B cell (primary cell): ENCODE data around the gene BABAM1. TPM values are rescaled to one million over a fixed set of nuclear protein-coding genes. Genes with fewer than 3 reads are reported as not detected.

Experiments used
- ATAC-seq: fragments of 200-7000 bp; cut with Tn5 transposase; one replicate; pipeline ENCODE4 v1.10.0; 2021; ENCODE audit warnings: low read depth, mild to moderate bottlenecking, moderate number of reproducible peaks, moderate library complexity
- CTCF ChIA-PET: fragments of 350-600 bp; sonication (Branson Sonifier 250); formaldehyde crosslinking; loops from one replicate; lab custom pipeline; 2021; ENCODE audit warnings: antibody characterized with exemption, inconsistent platforms; lab: Charles Lee
- POLR2A ChIA-PET: fragments of 350-600 bp; sonication (Branson Sonifier 250); formaldehyde crosslinking; loops from one replicate; lab custom pipeline; 2021; ENCODE audit warnings: antibody characterized with exemption; lab: Charles Lee
- DNase-seq: peaks from one replicate; pipeline ENCODE4 v3.0.0; 2013
- H2AFZ ChIP-seq: 2 replicates; pipeline ENCODE4 v1.6.1; 2012; ENCODE audit warnings: mild to moderate bottlenecking, low read depth, low read length; ENCODE audit not compliant: insufficient read depth, poor library complexity, severe bottlenecking
- H3K27ac ChIP-seq, 2 donors: 1 replicate in 1 of 2; 2 replicates in 1 of 2; pipeline ENCODE4 v1.5.1; 2012 to 2013; ENCODE audit warnings: low read length in 2 of 2, mild to moderate bottlenecking in 2 of 2, moderate library complexity in 1 of 2
- H3K27me3 ChIP-seq, 4 experiments: fragments of 200-600 bp in 1 of 4; sonication (generic) in 1 of 4; replicated peaks in 1 of 4; 1 replicate in 2 of 4; 2 replicates in 2 of 4; pipeline versions ENCODE4 v1.6.1 to v1.7.0; 2013 to 2016; ENCODE audit warnings: low read length in 3 of 4, mild to moderate bottlenecking in 2 of 4, mixed read lengths in 1 of 4, moderate library complexity in 1 of 4; ENCODE audit not compliant: insufficient read depth in 4 of 4, control insufficient read depth in 3 of 4; ENCODE audit errors: control extremely low read depth in 1 of 4
- H3K36me3 ChIP-seq, 2 experiments: replicated peaks in 1 of 2; 1 replicate in 1 of 2; 2 replicates in 1 of 2; pipeline versions ENCODE4 v1.6.1 to v1.7.1; 2013; ENCODE audit warnings: low read length in 1 of 2; ENCODE audit not compliant: insufficient read depth in 2 of 2, control insufficient read depth in 1 of 2; ENCODE audit errors: control extremely low read depth in 1 of 2, extremely low read depth in 1 of 2
- H3K4me1 ChIP-seq, 2 donors: fragments of 200-600 bp in 1 of 2; sonication (generic) in 1 of 2; 1 replicate in 1 of 2; 2 replicates in 1 of 2; pipeline versions ENCODE4 v1.5.1 to v1.6.1; 2013 to 2017; ENCODE audit warnings: low read length in 2 of 2; ENCODE audit not compliant: control insufficient read depth in 2 of 2, insufficient read depth in 2 of 2
- H3K4me2 ChIP-seq: replicated peaks from 2 replicates; pipeline ENCODE3; 2012; ENCODE audit warnings: mild to moderate bottlenecking, low read depth, low read length; ENCODE audit not compliant: poor library complexity, severe bottlenecking
- H3K4me3 ChIP-seq, 5 experiments: fragments of 200-600 bp in 1 of 5; sonication (generic) in 1 of 5; 1 replicate in 3 of 5; 2 replicates in 2 of 5; pipeline versions ENCODE4 v1.5.1 to v1.7.0; 2011 to 2016; ENCODE audit warnings: low read length in 4 of 5, mild to moderate bottlenecking in 4 of 5, low read depth in 2 of 5, control low read depth in 1 of 5, moderate library complexity in 1 of 5; ENCODE audit not compliant: insufficient read depth in 1 of 5; ENCODE audit errors: control extremely low read depth in 1 of 5, extremely low read depth in 1 of 5
- H3K79me2 ChIP-seq: fragments of 200-600 bp; sonication (generic); one replicate; pipeline ENCODE4 v1.6.0; 2016; ENCODE audit warnings: low read length; ENCODE audit not compliant: control insufficient read depth, insufficient read depth
- H3K9ac ChIP-seq: fragments of 200-600 bp; sonication (generic); 2 replicates; pipeline ENCODE4 v1.6.1; 2017; ENCODE audit warnings: mild to moderate bottlenecking, low read length, moderate library complexity
- H3K9me3 ChIP-seq, 3 donors: one replicate each; pipeline versions ENCODE4 v1.6.1 to v1.7.1; 2013; ENCODE audit warnings: low read length in 2 of 3; ENCODE audit not compliant: control insufficient read depth in 2 of 3, insufficient read depth in 1 of 3; ENCODE audit errors: control extremely low read depth in 1 of 3
- H4K20me1 ChIP-seq: 2 replicates; pipeline ENCODE4 v1.6.0; 2012; ENCODE audit warnings: mild to moderate bottlenecking, low read length; ENCODE audit not compliant: insufficient read depth, control insufficient read depth, poor library complexity, severe bottlenecking
- H3K27ac Mint-ChIP-seq: one replicate; pipeline ENCODE4 v1.8.0; 2021; ENCODE audit warnings: mixed read lengths
- H3K27me3 Mint-ChIP-seq: one replicate; pipeline ENCODE4 v1.8.0; 2021; ENCODE audit warnings: mixed read lengths
- H3K4me1 Mint-ChIP-seq: one replicate; pipeline ENCODE4 v1.8.0; 2021; ENCODE audit warnings: mixed read lengths
- H3K4me3 Mint-ChIP-seq: one replicate; pipeline ENCODE4 v1.8.0; 2021; ENCODE audit warnings: mixed read lengths
- H3K9me3 Mint-ChIP-seq: one replicate; pipeline ENCODE4 v1.8.0; 2022; ENCODE audit warnings: mixed read lengths; ENCODE audit not compliant: insufficient read depth
- CTCF ChIP-seq: fragments of 200-600 bp; IDR thresholded peaks from one replicate; pipeline ENCODE4 v1.8.0; 2022; ENCODE audit warnings: antibody characterized with exemption, mild to moderate bottlenecking
- EZH2 ChIP-seq: IDR thresholded peaks from 2 replicates; pipeline ENCODE4 v1.6.1; 2012; ENCODE audit warnings: borderline replicate concordance, low read depth, mild to moderate bottlenecking, moderate library complexity, low read length; ENCODE audit not compliant: insufficient read depth, poor library complexity, severe bottlenecking
- WGBS: methylation state at CpG from one replicate; pipeline ENCODE4 v1.1.5; 2013; ENCODE audit warnings: missing lambda C conversion rate; ENCODE audit not compliant: insufficient coverage; 5-methylcytosine and 5-hydroxymethylcytosine counted together
- intact Hi-C: fragments of 100-400 bp; cut with micrococcal nuclease; formaldehyde crosslinking; loops from one replicate; pipeline ENCODE4 v1.10.0; 2022
- polyA plus RNA-seq: library from polyadenylated mRNA; depleted of rRNA; stranded (reverse); fragments of >200 nt; gene quantifications from 2 replicates; pipeline ENCODE4 v1.2.3, GENCODE V29; 2012
- total RNA-seq, 2 donors: library from RNA; stranded (reverse); fragments of 120-200 nt in 1 of 2; gene quantifications; 1 replicate in 1 of 2; 2 replicates in 1 of 2; pipeline versions ENCODE4 v1.2.3 to v1.2.4, GENCODE V29; 2013 to 2022

The BABAM1 gene
- total and polyA plus RNA-seq, 2 donors (not counting 1 experiment from before 2014, with no cell fraction given) = 105 to 129 TPM

GRCh38 chr19:17289489-17289888 lies 22.2 kb downstream of the BABAM1 start:
- peak; percentile 69 for DNase-seq
- no peak overlapping the region for H3K9ac ChIP-seq
- no peaks in the 10 kb centered on the region for H3K36me3 ChIP-seq
- intact Hi-C loops = loop anchor here (10.0 kb wide), 1 partner anchor 455 kb away; no protein-coding TSS in a partner anchor
- no peaks in the 10 kb centered on the region for H3K79me2 ChIP-seq
- CTCF ChIA-PET = interaction anchor here (1.0 to 2.1 kb wide), 3 partner anchors 16 to 99 kb away, joined by 3 to 9 read pairs (median 3); no protein-coding TSS in a partner anchor
- H3K4me1 ChIP-seq = peaks cover 0 to 10% of the 10 kb centered on the region in 2 donors
- no peak for TF ChIP-seq EZH2
- TF ChIP-seq CTCF = no peak
- Mint-ChIP-seq H3K4me1 (peaks cover 12% of the 10 kb centered on the region), H3K27me3 (no peaks in the 10 kb centered on the region), H3K9me3 (no peaks in the 10 kb centered on the region), H3K27ac (no peak overlapping the region), H3K4me3 (no peak overlapping the region)
- POLR2A ChIA-PET = no interaction called here
- H3K27me3 ChIP-seq = no peaks in the 10 kb centered on the region
- H2AFZ ChIP-seq = no peak overlapping the region
- H3K4me2 ChIP-seq = no peak overlapping the region
- H3K9me3 ChIP-seq = peaks cover 0 to 7% (median 0%) of the 10 kb centered on the region in 3 donors
- ATAC-seq = peak; percentile 12
- no peaks in the 10 kb centered on the region for H4K20me1 ChIP-seq
- WGBS = 15% methylated on average over 22 of the region's 22 CpGs
- no peak overlapping the region for H3K27ac ChIP-seq
- no peak overlapping the region for H3K4me3 ChIP-seq

- H3K4me1 Mint-ChIP-seq = peaks cover 12% of the 10 kb centered on the region
- peak overlapping the region; percentile 30 to 75 (median 60) for H3K4me3 ChIP-seq
- POLR2A ChIA-PET = interaction anchor here (0.7 to 1.6 kb wide), 7 partner anchors 11 to 104 kb away, joined by 3 to 10 read pairs (median 5); partner anchors contain the start of gene OCEL1
- CTCF ChIA-PET = interaction anchor here (0.6 to 3.7 kb wide), 13 partner anchors 9 to 97 kb away, joined by 3 to 25 read pairs (median 4); partner anchors contain the start of genes ABHD8, DDA1 and MRPL34
- WGBS = 3% methylated on average over 45 of the region's 46 CpGs
- H4K20me1 ChIP-seq = no peaks in the 10 kb centered on the region
- peak overlapping the region; percentile 89 for H2AFZ ChIP-seq
- ATAC-seq = peak; percentile 93
- H3K79me2 ChIP-seq = no peaks in the 10 kb centered on the region
- no peaks in the 10 kb centered on the region for H3K36me3 ChIP-seq
- H3K4me3 Mint-ChIP-seq = peak overlapping the region; percentile 93
- peak overlapping the region; percentile 81 for H3K27ac Mint-ChIP-seq
- H3K4me1 ChIP-seq = peaks cover 0 to 10% of the 10 kb centered on the region in 2 donors
- H3K27me3 ChIP-seq = no peaks in the 10 kb centered on the region
- H3K9me3 ChIP-seq = peaks cover 0 to 7% (median 0%) of the 10 kb centered on the region in 3 donors
- peak; percentile 85 for DNase-seq
- intact Hi-C loops = loop anchor here (1.0 kb wide), 4 partner anchors 13 to 94 kb away; partner anchors contain the start of genes DDA1, GTPBP3 and MRPL34
- no peak for TF ChIP-seq EZH2
- TF ChIP-seq CTCF = peak; percentile 79
- H3K4me2 ChIP-seq = peak overlapping the region; percentile 98
- H3K27me3 Mint-ChIP-seq = no peaks in the 10 kb centered on the region
- no peaks in the 10 kb centered on the region for H3K9me3 Mint-ChIP-seq
- H3K9ac ChIP-seq = peak overlapping the region; percentile 76
- no peak overlapping the region for H3K27ac ChIP-seq
Observed at GRCh38 chr19:17292301-17293074, 25.2 kb downstream of the BABAM1 start.
